Thoracic aorta (tissue), 2 donors: ENCODE results near the gene PRKAG3. TPM values are rescaled to one million over a fixed set of nuclear protein-coding genes. Genes with fewer than 3 reads are reported as not detected.

ENCODE experiments used
- ATAC-seq: fragments of 150-250 bp; one replicate; pipeline ENCODE4 v1.8.0; 2017; ENCODE audit warnings: low read depth; ENCODE audit not compliant: insufficient number of reproducible peaks, low FRiP score
- DNase-seq: peaks from one replicate; pipeline ENCODE4 v3.0.0-alpha.2; 2020; ENCODE audit warnings: low spot score
- H3K27ac ChIP-seq, 2 donors: fragments of 200-600 bp; sonication (generic); 1 replicate in 1 of 2; 2 replicates in 1 of 2; pipeline ENCODE4 v1.5.1; 2016; ENCODE audit warnings: mild to moderate bottlenecking in 2 of 2, moderate library complexity in 2 of 2
- H3K27me3 ChIP-seq: fragments of 200-600 bp; sonication (generic); replicated peaks from 2 replicates; pipeline ENCODE4 v1.6.0; 2016; ENCODE audit warnings: mild to moderate bottlenecking; ENCODE audit not compliant: insufficient read depth
- H3K36me3 ChIP-seq: fragments of 200-600 bp; sonication (generic); one replicate; pipeline ENCODE4 v1.5.1; 2016
- H3K4me1 ChIP-seq, 2 donors: fragments of 200-600 bp; sonication (generic); 1 replicate in 1 of 2; 2 replicates in 1 of 2; pipeline versions ENCODE4 v1.5.1 to v1.6.0; 2016; ENCODE audit warnings: low read depth in 2 of 2, mild to moderate bottlenecking in 1 of 2; ENCODE audit not compliant: control insufficient read depth in 1 of 2
- H3K4me3 ChIP-seq: fragments of 200-600 bp; sonication (generic); 2 replicates; pipeline ENCODE4 v1.5.1; 2016; ENCODE audit warnings: mild to moderate bottlenecking
- H3K9me3 ChIP-seq: fragments of 200-600 bp; sonication (generic); 2 replicates; pipeline ENCODE4 v1.5.1; 2016
- total RNA-seq, 2 donors: library from RNA; depleted of rRNA; stranded (reverse); fragments of >200 nt; gene quantifications; one replicate each; pipeline versions ENCODE4 v1.1.0 to v1.2.3, GENCODE V29; 2016
- TF ChIP-seq, protein P1 (sequence below): fragments of 200-600 bp; sonication (generic); IDR thresholded peaks from one replicate; pipeline ENCODE4 v1.5.1; 2019; ENCODE audit warnings: antibody characterized with exemption

Gene PRKAG3
- total RNA-seq, 2 donors from 2014 or later = 0.28 TPM; not detected in 1

DNA sequence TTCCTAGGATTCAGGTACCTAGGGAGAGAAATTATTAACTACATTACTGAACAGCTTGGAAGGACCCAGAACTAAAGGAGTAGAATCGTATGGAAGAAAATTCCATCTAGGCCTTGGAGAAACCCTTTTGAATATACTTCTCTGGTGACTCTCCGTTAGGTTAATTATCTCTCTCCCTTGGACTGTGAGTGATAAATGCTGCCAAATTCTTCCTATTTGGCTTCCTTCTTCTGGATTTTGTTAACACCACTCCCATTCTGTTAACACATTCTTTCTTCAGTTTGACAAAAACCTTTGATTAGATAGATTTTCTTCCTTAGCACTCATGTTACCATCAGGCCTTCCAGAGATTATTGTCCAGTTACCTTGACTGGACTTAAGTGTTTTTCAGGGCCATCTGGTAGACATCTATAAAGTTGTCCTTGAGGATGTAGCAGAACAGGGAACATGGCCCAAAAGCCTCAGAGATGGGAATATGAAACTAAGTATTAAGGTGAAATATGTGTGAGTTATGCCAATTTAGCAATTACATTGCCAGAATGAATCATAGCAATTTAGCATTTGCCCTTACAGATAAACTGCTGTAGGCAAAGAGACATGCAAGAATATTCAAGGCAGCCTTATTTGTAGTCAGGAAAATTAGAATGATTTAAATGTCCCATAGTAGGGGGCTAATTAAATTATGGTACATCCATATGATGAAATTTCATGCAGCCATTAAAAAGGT is 42.9 kb downstream of the PRKAG3 start:
- Histone ChIP-seq H3K9me3 (no peaks in the 10 kb centered on the region), H3K4me1 (peaks cover 3 to 26% of the 10 kb centered on the region in 2 donors), H3K4me3 (no peak overlapping the region), H3K27me3 (no peaks in the 10 kb centered on the region), H3K36me3 (no peaks in the 10 kb centered on the region), H3K27ac (no peak overlapping the region)
- TF ChIP-seq, protein P1, sequence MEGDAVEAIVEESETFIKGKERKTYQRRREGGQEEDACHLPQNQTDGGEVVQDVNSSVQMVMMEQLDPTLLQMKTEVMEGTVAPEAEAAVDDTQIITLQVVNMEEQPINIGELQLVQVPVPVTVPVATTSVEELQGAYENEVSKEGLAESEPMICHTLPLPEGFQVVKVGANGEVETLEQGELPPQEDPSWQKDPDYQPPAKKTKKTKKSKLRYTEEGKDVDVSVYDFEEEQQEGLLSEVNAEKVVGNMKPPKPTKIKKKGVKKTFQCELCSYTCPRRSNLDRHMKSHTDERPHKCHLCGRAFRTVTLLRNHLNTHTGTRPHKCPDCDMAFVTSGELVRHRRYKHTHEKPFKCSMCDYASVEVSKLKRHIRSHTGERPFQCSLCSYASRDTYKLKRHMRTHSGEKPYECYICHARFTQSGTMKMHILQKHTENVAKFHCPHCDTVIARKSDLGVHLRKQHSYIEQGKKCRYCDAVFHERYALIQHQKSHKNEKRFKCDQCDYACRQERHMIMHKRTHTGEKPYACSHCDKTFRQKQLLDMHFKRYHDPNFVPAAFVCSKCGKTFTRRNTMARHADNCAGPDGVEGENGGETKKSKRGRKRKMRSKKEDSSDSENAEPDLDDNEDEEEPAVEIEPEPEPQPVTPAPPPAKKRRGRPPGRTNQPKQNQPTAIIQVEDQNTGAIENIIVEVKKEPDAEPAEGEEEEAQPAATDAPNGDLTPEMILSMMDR = no peak
- DNase-seq = no peak
- ATAC-seq = no peak

DNA sequence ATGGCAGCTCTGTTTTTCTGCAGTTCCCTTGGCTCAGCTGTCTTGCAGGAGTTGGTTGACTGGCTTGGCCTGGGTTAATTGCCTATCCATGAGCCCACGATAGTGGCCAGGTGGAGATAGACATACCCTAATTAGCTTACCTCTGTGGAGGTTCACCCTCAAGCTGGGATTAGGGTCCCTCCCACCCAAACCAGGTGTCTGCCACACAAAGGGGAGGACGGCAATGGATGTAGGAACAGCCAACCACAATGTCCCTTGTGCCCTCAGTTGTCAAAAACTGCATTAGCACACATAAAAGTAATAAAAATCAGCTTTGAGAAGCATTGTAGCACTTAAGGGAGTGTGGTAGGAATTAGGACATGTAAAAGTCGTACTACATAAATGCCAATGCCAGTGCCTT is 45.5 kb downstream of the PRKAG3 start:
- Histone ChIP-seq H3K4me1 (peaks cover 5 to 35% of the 10 kb centered on the region in 2 donors), H3K36me3 (no peaks in the 10 kb centered on the region), H3K27ac (no peak overlapping the region), H3K9me3 (no peaks in the 10 kb centered on the region), H3K27me3 (no peaks in the 10 kb centered on the region), H3K4me3 (no peak overlapping the region)
- TF ChIP-seq, protein P1 = no peak
- DNase-seq = no peak
- ATAC-seq = no peak

DNA sequence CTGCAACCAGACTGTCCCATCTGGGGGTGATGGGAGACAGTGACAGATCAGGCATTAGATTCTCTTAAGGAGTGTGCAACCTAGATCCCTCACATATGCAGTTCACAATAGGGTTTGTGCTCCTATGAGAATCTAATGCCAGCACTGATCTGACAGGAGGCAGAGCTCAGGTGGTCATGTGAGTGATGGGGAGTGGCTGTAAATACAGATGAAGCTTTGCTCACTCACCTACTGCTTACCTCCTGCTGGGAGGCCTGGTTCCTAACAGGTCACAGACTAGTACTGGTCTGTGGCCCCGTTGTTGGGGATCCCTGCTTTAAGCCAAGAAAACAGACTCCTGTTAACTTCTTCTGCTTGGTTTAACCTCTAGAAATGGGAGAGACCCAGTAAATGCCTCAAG is 46.5 kb downstream of the PRKAG3 start:
- TF ChIP-seq, protein P1 = no peak

DNA sequence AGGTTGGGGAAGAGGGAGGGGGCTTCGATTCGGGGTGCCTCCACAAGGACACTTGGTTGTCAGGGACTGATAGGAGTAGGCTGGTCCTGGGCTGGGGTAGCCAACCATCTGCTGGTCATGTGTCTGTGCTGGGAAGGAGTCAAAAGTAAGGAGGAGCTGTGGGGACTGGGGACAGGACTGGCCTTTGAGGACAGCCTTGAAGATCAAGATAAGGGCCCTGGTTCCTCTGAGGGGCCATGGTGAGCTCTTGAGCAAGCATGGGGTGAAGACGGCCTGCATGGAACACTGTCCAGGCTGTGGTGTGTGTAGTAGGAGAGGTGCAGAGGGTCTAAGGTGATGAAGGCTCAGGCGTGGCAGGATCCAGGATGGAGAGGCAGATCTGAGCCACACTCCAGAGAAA is 47.9 kb downstream of the PRKAG3 start:
- no peak for ATAC-seq
- peaks cover 2 to 33% of the 10 kb centered on the region in 2 donors for H3K4me1 ChIP-seq
- no peaks in the 10 kb centered on the region for H3K36me3 ChIP-seq
- no peaks in the 10 kb centered on the region for H3K27me3 ChIP-seq
- DNase-seq = no peak
- H3K9me3 ChIP-seq = no peaks in the 10 kb centered on the region
- H3K4me3 ChIP-seq = peak overlapping the region; percentile 91
- peak overlapping the region; percentile 27 to 36 for H3K27ac ChIP-seq
- TF ChIP-seq, protein P1 = no peak

More for the DNA sequence above, 46.5 kb downstream of the PRKAG3 start:
- Histone ChIP-seq H3K4me3 (no peak overlapping the region), H3K9me3 (no peaks in the 10 kb centered on the region), H3K4me1 (peaks cover 5 to 42% of the 10 kb centered on the region in 2 donors), H3K27ac (no peak overlapping the region), H3K27me3 (no peaks in the 10 kb centered on the region), H3K36me3 (no peaks in the 10 kb centered on the region)
- no peak for ATAC-seq
- DNase-seq = no peak

DNA sequence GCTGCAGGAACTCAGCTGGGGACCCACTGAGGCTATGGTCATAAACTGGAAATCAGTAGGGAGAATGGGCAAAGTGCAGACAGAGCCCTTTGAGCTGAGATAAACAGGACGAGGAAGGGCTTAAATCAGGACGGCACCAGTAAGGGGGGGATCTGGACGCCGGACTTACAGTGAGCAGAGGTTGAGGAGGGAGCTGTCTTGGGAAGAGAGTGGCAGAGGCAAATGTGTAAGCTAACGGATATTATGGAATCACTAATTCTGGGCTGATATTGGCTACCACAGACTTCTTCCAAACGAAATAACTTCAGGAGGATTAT is 49.1 kb downstream of the PRKAG3 start:
- no peak for ATAC-seq
- Histone ChIP-seq H3K27me3 (no peaks in the 10 kb centered on the region), H3K9me3 (no peaks in the 10 kb centered on the region), H3K4me3 (peak overlapping the region; percentile 91), H3K27ac (peak overlapping the region; percentile 85 to 93), H3K4me1 (peaks cover 2 to 30% of the 10 kb centered on the region in 2 donors), H3K36me3 (no peaks in the 10 kb centered on the region)
- no peak for DNase-seq
- TF ChIP-seq, protein P1 = no peak
